GM23338 (cell line): ENCODE measurements around the gene PCNT. TPM values are rescaled to one million over a fixed set of nuclear protein-coding genes. Genes with fewer than 3 reads are reported as not detected.

Experiments used
- ATAC-seq: fragments of 200-7000 bp; cut with Tn5 transposase; 3 replicates; pipeline ENCODE4 v1.9.1; 2020
- DNase-seq: peaks from one replicate; pipeline ENCODE4 v3.0.0-alpha.2; 2015; ENCODE audit warnings: low spot score
- H2AFZ ChIP-seq: fragments of 200-600 bp; sonication (generic); 2 replicates; pipeline ENCODE4 v1.8.0; 2016; ENCODE audit warnings: antibody characterized with exemption, mild to moderate bottlenecking, moderate library complexity
- H3F3A ChIP-seq: fragments of 200-600 bp; sonication (generic); replicated peaks from 2 replicates; pipeline ENCODE4 v1.8.0; 2017; ENCODE audit warnings: antibody characterized with exemption, mixed run types, low read depth
- H3K27ac ChIP-seq: fragments of 200-600 bp; sonication (generic); 2 replicates; pipeline ENCODE4 v1.6.1; 2016; ENCODE audit warnings: low read depth
- H3K27me3 ChIP-seq: fragments of 200-600 bp; sonication (generic); 2 replicates; pipeline ENCODE4 v1.8.0; 2016; ENCODE audit warnings: mild to moderate bottlenecking, mixed run types, moderate library complexity; ENCODE audit not compliant: insufficient read depth
- H3K36me3 ChIP-seq: fragments of 200-600 bp; sonication (generic); 2 replicates; pipeline ENCODE4 v1.8.0; 2016; ENCODE audit warnings: mild to moderate bottlenecking; ENCODE audit not compliant: insufficient read depth
- H3K4me1 ChIP-seq: fragments of 200-600 bp; sonication (generic); 2 replicates; pipeline ENCODE4 v1.8.0; 2016; ENCODE audit warnings: mild to moderate bottlenecking, moderate library complexity; ENCODE audit not compliant: insufficient read depth
- H3K4me2 ChIP-seq: fragments of 200-600 bp; sonication (generic); 2 replicates; pipeline ENCODE4 v1.7.1; 2017; ENCODE audit warnings: mixed run types
- H3K4me3 ChIP-seq: fragments of 200-600 bp; sonication (generic); 2 replicates; pipeline ENCODE4 v1.6.1; 2016; ENCODE audit warnings: mixed run types
- H3K79me2 ChIP-seq: fragments of 200-600 bp; sonication (generic); replicated peaks from 2 replicates; pipeline ENCODE4 v1.8.0; 2017; ENCODE audit warnings: mild to moderate bottlenecking; ENCODE audit not compliant: insufficient read depth
- H3K9me2 ChIP-seq: fragments of 200-600 bp; sonication (generic); 2 replicates; pipeline ENCODE4 v1.8.0; 2017; ENCODE audit not compliant: insufficient read depth
- H4K20me1 ChIP-seq: fragments of 200-600 bp; sonication (generic); replicated peaks from 2 replicates; pipeline ENCODE4 v1.8.0; 2017; ENCODE audit warnings: mild to moderate bottlenecking; ENCODE audit not compliant: insufficient read depth
- H3K27ac Mint-ChIP-seq: 2 replicates; pipeline ENCODE4 v1.8.0; 2020; ENCODE audit warnings: inconsistent platforms, mild to moderate bottlenecking, moderate library complexity, mixed read lengths
- H3K27me3 Mint-ChIP-seq: 3 replicates; pipeline ENCODE4 v1.8.0; 2022; ENCODE audit warnings: low read depth, mild to moderate bottlenecking, moderate library complexity, mixed read lengths, inconsistent platforms; ENCODE audit not compliant: insufficient read depth, poor library complexity
- H3K36me3 Mint-ChIP-seq: 3 replicates; pipeline ENCODE4 v1.8.0; 2021; ENCODE audit warnings: low read depth, mild to moderate bottlenecking, inconsistent platforms, moderate library complexity, mixed read lengths
- H3K4me1 Mint-ChIP-seq: 3 replicates; pipeline ENCODE4 v1.8.0; 2020; ENCODE audit warnings: mild to moderate bottlenecking, inconsistent platforms, mixed read lengths
- H3K4me3 Mint-ChIP-seq: 3 replicates; pipeline ENCODE4 v1.8.0; 2021; ENCODE audit warnings: moderate library complexity, mild to moderate bottlenecking, inconsistent platforms, mixed read lengths
- H3K9me3 Mint-ChIP-seq: 3 replicates; pipeline ENCODE4 v1.8.0; 2020; ENCODE audit warnings: moderate library complexity, mild to moderate bottlenecking, inconsistent platforms, mixed read lengths
- CREB1 ChIP-seq: fragments of 250-450 bp; sonication (Bioruptor Pico); IDR thresholded peaks from 2 replicates; pipeline ENCODE4 v1.5.0; 2020; ENCODE audit warnings: low read depth, mild to moderate bottlenecking, moderate library complexity
- EZH2 ChIP-seq: fragments of 200-600 bp; sonication (generic); IDR thresholded peaks from one replicate; pipeline ENCODE4 v1.8.0; 2017; ENCODE audit warnings: antibody characterized with exemption, mild to moderate bottlenecking, low read depth; ENCODE audit not compliant: unreplicated experiment
- EZH2phosphoT487 ChIP-seq: fragments of 200-600 bp; sonication (generic); IDR thresholded peaks from one replicate; pipeline ENCODE4 v1.8.1; 2018; ENCODE audit warnings: antibody characterized with exemption; ENCODE audit not compliant: unreplicated experiment
- JUNB ChIP-seq: IDR thresholded peaks from one replicate; pipeline ENCODE4 v1.6.1; 2016; ENCODE audit warnings: antibody characterized with exemption; ENCODE audit not compliant: unreplicated experiment
- POLR2AphosphoS5 ChIP-seq: IDR thresholded peaks from 2 replicates; pipeline ENCODE4 v1.6.1; 2016; ENCODE audit warnings: antibody characterized with exemption, low read depth
- STAT1 ChIP-seq: IDR thresholded peaks from one replicate; pipeline ENCODE4 v1.6.1; 2016; ENCODE audit warnings: antibody characterized with exemption; ENCODE audit not compliant: unreplicated experiment
- ZNF114 ChIP-seq: fragments of 250-450 bp; sonication (Bioruptor Pico); IDR thresholded peaks from 2 replicates; pipeline ENCODE4 v1.5.0; 2020; ENCODE audit warnings: mild to moderate bottlenecking, moderate library complexity
- ZNF331 ChIP-seq: fragments of 250-450 bp; sonication (Bioruptor Pico); IDR thresholded peaks from 2 replicates; pipeline ENCODE4 v1.5.0; 2020; ENCODE audit warnings: low read depth, mild to moderate bottlenecking, moderate library complexity
- polyA plus RNA-seq: library from polyadenylated mRNA; unstranded; fragments of >200 nt; fragmentation: Nextera tagmentation; extraction: Ambion mirVana; gene quantifications from 2 replicates; pipeline ENCODE4 v1.2.1, GENCODE V29; 2016
- total RNA-seq: library from RNA; depleted of rRNA; stranded (reverse); fragments of >200 nt; shearing (Covaris generic); gene quantifications from 2 replicates; pipeline ENCODE4 v1.2.3, GENCODE V29; 2014
- TF ChIP-seq, protein P1 (sequence below): fragments of 250-450 bp; sonication (Bioruptor Pico); IDR thresholded peaks from 2 replicates; pipeline ENCODE4 v1.5.0; 2020; ENCODE audit warnings: mild to moderate bottlenecking, moderate library complexity
- TF ChIP-seq, protein P2 (sequence below): IDR thresholded peaks from one replicate; pipeline ENCODE4 v1.6.1; 2018; ENCODE audit warnings: antibody characterized with exemption; ENCODE audit not compliant: unreplicated experiment
- TF ChIP-seq, protein P3 (sequence below), 2 experiments: fragments of 200-600 bp in 1 of 2; sonication (generic) in 1 of 2; conservative IDR thresholded peaks; 2 replicates each; pipeline versions ENCODE4 v1.5.1 to v1.6.1; 2016 to 2017; ENCODE audit warnings: antibody characterized with exemption in 2 of 2, low read depth in 2 of 2, mild to moderate bottlenecking in 2 of 2, moderate library complexity in 1 of 2

The PCNT gene
- total and polyA plus RNA-seq, 2 experiments from 2014 or later, result 39.6 to 46.1 TPM

DNA sequence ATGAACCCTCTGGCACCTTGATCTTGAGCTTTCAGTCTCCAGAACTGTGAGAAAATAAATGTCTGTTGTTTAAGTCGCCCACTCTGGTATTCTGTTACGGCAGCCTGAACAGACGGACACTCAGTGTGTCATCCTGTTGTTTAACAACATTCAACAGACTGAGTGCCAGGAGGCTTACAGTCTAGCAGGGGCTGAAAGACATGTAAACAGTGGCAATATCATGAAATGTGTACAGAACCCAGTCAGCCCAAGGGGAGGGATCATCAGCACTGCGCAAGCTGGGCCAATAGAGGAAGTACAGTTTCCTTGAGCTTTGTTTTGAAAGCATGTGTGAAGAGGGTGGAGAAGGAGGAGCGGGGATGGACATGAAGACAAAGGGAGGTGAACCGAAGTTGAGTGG lies 148.3 kb downstream of the PCNT start (continued):
- TF ChIP-seq, protein P1, sequence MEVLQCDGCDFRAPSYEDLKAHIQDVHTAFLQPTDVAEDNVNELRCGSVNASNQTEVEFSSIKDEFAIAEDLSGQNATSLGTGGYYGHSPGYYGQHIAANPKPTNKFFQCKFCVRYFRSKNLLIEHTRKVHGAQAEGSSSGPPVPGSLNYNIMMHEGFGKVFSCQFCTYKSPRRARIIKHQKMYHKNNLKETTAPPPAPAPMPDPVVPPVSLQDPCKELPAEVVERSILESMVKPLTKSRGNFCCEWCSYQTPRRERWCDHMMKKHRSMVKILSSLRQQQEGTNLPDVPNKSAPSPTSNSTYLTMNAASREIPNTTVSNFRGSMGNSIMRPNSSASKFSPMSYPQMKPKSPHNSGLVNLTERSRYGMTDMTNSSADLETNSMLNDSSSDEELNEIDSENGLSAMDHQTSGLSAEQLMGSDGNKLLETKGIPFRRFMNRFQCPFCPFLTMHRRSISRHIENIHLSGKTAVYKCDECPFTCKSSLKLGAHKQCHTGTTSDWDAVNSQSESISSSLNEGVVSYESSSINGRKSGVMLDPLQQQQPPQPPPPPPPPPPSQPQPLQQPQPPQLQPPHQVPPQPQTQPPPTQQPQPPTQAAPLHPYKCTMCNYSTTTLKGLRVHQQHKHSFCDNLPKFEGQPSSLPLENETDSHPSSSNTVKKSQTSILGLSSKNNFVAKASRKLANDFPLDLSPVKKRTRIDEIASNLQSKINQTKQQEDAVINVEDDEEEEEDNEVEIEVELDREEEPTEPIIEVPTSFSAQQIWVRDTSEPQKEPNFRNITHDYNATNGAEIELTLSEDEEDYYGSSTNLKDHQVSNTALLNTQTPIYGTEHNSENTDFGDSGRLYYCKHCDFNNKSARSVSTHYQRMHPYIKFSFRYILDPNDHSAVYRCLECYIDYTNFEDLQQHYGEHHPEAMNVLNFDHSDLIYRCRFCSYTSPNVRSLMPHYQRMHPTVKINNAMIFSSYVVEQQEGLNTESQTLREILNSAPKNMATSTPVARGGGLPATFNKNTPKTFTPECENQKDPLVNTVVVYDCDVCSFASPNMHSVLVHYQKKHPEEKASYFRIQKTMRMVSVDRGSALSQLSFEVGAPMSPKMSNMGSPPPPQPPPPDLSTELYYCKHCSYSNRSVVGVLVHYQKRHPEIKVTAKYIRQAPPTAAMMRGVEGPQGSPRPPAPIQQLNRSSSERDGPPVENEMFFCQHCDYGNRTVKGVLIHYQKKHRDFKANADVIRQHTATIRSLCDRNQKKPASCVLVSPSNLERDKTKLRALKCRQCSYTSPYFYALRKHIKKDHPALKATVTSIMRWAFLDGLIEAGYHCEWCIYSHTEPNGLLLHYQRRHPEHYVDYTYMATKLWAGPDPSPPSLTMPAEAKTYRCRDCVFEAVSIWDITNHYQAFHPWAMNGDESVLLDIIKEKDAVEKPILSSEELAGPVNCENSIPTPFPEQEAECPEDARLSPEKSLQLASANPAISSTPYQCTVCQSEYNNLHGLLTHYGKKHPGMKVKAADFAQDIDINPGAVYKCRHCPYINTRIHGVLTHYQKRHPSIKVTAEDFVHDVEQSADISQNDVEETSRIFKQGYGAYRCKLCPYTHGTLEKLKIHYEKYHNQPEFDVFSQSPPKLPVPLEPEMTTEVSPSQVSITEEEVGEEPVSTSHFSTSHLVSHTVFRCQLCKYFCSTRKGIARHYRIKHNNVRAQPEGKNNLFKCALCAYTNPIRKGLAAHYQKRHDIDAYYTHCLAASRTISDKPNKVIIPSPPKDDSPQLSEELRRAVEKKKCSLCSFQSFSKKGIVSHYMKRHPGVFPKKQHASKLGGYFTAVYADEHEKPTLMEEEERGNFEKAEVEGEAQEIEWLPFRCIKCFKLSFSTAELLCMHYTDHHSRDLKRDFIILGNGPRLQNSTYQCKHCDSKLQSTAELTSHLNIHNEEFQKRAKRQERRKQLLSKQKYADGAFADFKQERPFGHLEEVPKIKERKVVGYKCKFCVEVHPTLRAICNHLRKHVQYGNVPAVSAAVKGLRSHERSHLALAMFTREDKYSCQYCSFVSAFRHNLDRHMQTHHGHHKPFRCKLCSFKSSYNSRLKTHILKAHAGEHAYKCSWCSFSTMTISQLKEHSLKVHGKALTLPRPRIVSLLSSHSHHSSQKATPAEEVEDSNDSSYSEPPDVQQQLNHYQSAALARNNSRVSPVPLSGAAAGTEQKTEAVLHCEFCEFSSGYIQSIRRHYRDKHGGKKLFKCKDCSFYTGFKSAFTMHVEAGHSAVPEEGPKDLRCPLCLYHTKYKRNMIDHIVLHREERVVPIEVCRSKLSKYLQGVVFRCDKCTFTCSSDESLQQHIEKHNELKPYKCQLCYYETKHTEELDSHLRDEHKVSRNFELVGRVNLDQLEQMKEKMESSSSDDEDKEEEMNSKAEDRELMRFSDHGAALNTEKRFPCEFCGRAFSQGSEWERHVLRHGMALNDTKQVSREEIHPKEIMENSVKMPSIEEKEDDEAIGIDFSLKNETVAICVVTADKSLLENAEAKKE (CRISPR knock-in tag), result no peak
- no peak for TF ChIP-seq CREB1 (CRISPR knock-in tag)

DNA sequence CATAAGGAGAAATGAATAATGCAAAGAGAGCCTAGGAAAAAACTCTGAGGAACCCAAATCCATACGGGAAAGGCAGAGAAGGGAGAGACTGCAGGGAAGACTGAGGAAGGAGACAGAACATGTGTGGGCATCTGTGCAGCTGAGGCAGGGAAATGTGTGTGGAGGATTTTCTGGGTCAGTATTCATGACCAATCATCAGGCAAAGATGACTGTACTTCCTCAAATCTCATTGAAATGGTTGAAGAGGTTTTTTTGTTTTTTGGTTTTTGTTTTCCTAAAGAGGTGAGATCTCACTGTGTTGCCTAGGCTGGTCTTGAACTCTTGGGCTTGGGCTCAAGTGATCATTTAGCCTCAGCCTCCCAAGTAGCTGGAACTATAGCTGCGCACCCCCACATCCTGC lies 150.4 kb downstream of the PCNT start:
- H3F3A ChIP-seq, result no peaks in the 10 kb centered on the region
- no peak overlapping the region for H3K4me2 ChIP-seq
- Mint-ChIP-seq H3K4me1 (no peaks in the 10 kb centered on the region; the same call in 2 of the 3 replicates), H3K9me3 (no peaks in the 10 kb centered on the region), H3K27ac (no peak overlapping the region), H3K36me3 (no peaks in the 10 kb centered on the region; the same call in 1 of the 3 replicates), H3K27me3 (peaks cover 2% of the 10 kb centered on the region), H3K4me3 (no peak overlapping the region)
- H3K36me3 ChIP-seq, result no peaks in the 10 kb centered on the region
- no peaks in the 10 kb centered on the region; the same call in 1 of the 2 replicates for H4K20me1 ChIP-seq
- H3K27me3 ChIP-seq, result no peaks in the 10 kb centered on the region
- H3K4me1 ChIP-seq, result no peaks in the 10 kb centered on the region; the same call in 1 of the 2 replicates
- no peak overlapping the region for H3K27ac ChIP-seq
- H3K79me2 ChIP-seq, result peaks cover 3% of the 10 kb centered on the region
- H2AFZ ChIP-seq, result no peak overlapping the region
- H3K9me2 ChIP-seq, result no peaks in the 10 kb centered on the region
- ATAC-seq (no peak), DNase-seq (no peak)
- H3K4me3 ChIP-seq, result no peak overlapping the region
- TF ChIP-seq EZH2phosphoT487, result no peak
- TF ChIP-seq EZH2, result no peak
- no peak for TF ChIP-seq STAT1
- no peak for TF ChIP-seq POLR2AphosphoS5
- no peak for TF ChIP-seq JUNB
- TF ChIP-seq, protein P2, sequence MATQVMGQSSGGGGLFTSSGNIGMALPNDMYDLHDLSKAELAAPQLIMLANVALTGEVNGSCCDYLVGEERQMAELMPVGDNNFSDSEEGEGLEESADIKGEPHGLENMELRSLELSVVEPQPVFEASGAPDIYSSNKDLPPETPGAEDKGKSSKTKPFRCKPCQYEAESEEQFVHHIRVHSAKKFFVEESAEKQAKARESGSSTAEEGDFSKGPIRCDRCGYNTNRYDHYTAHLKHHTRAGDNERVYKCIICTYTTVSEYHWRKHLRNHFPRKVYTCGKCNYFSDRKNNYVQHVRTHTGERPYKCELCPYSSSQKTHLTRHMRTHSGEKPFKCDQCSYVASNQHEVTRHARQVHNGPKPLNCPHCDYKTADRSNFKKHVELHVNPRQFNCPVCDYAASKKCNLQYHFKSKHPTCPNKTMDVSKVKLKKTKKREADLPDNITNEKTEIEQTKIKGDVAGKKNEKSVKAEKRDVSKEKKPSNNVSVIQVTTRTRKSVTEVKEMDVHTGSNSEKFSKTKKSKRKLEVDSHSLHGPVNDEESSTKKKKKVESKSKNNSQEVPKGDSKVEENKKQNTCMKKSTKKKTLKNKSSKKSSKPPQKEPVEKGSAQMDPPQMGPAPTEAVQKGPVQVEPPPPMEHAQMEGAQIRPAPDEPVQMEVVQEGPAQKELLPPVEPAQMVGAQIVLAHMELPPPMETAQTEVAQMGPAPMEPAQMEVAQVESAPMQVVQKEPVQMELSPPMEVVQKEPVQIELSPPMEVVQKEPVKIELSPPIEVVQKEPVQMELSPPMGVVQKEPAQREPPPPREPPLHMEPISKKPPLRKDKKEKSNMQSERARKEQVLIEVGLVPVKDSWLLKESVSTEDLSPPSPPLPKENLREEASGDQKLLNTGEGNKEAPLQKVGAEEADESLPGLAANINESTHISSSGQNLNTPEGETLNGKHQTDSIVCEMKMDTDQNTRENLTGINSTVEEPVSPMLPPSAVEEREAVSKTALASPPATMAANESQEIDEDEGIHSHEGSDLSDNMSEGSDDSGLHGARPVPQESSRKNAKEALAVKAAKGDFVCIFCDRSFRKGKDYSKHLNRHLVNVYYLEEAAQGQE, result no peak
- TF ChIP-seq CREB1 (CRISPR knock-in tag), result no peak
- no peak for TF ChIP-seq ZNF114 (CRISPR knock-in tag)
- TF ChIP-seq, protein P3, sequence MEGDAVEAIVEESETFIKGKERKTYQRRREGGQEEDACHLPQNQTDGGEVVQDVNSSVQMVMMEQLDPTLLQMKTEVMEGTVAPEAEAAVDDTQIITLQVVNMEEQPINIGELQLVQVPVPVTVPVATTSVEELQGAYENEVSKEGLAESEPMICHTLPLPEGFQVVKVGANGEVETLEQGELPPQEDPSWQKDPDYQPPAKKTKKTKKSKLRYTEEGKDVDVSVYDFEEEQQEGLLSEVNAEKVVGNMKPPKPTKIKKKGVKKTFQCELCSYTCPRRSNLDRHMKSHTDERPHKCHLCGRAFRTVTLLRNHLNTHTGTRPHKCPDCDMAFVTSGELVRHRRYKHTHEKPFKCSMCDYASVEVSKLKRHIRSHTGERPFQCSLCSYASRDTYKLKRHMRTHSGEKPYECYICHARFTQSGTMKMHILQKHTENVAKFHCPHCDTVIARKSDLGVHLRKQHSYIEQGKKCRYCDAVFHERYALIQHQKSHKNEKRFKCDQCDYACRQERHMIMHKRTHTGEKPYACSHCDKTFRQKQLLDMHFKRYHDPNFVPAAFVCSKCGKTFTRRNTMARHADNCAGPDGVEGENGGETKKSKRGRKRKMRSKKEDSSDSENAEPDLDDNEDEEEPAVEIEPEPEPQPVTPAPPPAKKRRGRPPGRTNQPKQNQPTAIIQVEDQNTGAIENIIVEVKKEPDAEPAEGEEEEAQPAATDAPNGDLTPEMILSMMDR (conservative IDR thresholded peaks at IDR 0.05; ENCODE audit: low read depth in 2 of 2), result no peak
- TF ChIP-seq ZNF331 (CRISPR knock-in tag), result no peak
